Measurements from ENCODE around the gene TUBA1B. TPM values are rescaled to one million over a fixed set of nuclear protein-coding genes. Genes with fewer than 3 reads are reported as not detected.
"Not testable (repeated sequence)": the region's sequence is repeated elsewhere in the genome, so short reads cannot be mapped to it uniquely, and the experiment has no call there.

Gene TUBA1B
- total RNA-seq, 2 donors from 2014 or later = 577 to 615 TPM

DNA sequence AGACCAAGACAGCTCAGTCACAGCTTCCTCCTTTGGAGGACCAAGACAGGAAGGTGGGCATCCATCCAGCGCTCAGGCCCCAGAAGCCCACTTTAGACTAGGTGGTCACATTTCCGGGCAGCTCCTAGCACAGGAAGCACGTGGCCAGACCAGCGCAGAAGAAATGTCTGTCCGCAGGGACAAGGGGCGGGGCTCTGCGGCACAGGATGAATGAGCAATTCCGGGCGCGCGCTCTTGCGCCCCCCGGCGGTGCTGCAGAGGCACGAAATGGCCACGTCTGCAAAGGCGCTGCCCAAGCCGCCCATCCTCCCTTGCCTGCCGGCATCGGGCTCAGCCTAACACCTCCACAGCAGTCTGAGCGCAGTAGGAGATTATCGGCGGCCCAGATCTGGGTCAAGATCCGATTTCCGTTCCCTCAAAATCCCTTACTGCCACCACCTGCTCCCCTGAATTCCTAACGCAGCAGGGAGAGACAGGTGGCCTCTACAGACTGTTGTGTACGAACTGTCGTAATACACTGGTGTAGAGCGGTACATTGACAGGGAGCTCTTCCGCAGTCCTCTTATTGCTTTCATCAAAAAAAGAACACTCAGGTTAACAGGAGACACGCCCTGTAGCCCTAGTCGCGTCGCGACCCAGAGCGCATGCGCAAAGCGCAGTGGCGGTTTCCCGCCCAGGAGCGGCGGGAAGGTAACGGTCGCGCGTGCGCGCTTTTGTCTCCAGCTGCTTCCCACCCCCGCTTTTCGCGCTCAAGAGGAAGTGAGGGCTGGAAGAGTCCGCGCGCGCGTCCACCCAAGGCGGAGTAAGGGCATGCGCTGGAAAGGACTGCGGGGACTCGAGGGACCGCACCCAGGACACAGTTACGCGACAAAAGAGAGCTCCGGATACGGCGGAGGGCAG lies 794 bp downstream of the TUBA1B start:
- ATAC-seq = peak; percentile 83 to 88
- intact Hi-C loops (cut with DNase I) = loop anchor here (2.0 to 10.0 kb wide), 3 partner anchors 54 to 104 kb away; partner anchors contain the start of gene TUBA1A (in 2 of the 2)
- peak; percentile 97 for DNase-seq

DNA sequence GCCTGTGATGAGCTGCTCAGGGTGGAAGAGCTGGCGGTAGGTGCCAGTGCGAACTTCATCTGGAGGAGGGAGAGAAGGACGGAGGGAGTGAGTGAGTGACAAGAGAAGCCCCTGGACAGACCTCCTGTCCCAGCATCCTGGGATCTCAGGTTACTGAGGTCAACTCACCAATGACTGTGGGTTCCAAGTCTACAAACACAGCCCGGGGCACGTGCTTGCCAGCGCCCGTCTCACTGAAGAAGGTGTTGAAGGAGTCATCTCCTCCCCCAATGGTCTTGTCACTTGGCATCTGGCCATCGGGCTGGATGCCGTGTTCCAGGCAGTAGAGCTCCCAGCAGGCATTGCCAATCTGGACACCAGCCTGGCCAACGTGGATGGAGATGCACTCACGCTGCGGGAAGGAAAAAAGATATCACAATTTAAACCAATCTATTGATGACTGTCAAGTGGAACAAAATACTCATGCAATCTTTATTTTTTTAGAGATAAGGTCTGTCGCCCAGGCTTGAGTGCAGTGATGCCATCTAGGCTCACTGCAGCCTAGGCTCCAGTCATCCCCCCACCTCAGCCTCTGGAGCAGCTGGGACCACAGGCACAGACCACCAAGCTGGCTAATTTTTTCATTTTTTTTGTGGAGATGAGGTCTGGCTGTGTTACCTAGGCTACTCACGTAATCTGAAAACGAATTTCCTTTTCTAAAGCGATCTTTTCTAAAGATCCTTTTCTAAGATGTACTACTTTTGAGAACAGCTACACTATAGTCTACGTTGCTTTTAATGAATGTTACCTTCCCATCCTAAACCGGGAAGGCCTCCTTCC lies 1.7 kb downstream of the TUBA1B start:
- intact Hi-C loops (cut with DNase I) = loop anchor here (2.0 to 10.0 kb wide), 4 partner anchors 55 to 105 kb away; partner anchors contain the start of genes TUBA1A (in 2 of the 2), KMT2D (in 1 of the 2) and RHEBL1 (in 1 of the 2)
- DNase-seq (peak; percentile 42), ATAC-seq (peak in 1 of 2 donors; percentile 4)

DNA sequence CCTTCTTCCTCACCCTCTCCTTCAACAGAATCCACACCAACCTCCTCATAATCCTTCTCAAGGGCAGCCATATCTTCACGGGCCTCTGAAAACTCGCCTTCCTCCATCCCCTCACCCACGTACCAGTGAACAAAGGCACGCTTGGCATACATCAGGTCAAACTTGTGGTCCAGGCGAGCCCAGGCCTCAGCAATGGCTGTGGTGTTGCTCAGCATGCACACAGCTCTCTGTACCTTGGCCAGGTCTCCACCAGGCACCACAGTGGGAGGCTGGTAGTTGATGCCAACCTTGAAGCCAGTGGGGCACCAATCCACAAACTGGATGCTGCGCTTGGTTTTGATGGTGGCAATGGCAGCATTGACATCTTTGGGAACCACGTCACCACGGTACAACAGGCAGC lies 3.2 kb downstream of the TUBA1B start:
- not testable (repeated sequence) for ATAC-seq, DNase-seq
- intact Hi-C loops (cut with DNase I) = loop anchor here in 1 of 2 donors (10.0 kb wide), 1 partner anchor 63 kb away; the partner anchor contains the start of genes KMT2D and RHEBL1

DNA sequence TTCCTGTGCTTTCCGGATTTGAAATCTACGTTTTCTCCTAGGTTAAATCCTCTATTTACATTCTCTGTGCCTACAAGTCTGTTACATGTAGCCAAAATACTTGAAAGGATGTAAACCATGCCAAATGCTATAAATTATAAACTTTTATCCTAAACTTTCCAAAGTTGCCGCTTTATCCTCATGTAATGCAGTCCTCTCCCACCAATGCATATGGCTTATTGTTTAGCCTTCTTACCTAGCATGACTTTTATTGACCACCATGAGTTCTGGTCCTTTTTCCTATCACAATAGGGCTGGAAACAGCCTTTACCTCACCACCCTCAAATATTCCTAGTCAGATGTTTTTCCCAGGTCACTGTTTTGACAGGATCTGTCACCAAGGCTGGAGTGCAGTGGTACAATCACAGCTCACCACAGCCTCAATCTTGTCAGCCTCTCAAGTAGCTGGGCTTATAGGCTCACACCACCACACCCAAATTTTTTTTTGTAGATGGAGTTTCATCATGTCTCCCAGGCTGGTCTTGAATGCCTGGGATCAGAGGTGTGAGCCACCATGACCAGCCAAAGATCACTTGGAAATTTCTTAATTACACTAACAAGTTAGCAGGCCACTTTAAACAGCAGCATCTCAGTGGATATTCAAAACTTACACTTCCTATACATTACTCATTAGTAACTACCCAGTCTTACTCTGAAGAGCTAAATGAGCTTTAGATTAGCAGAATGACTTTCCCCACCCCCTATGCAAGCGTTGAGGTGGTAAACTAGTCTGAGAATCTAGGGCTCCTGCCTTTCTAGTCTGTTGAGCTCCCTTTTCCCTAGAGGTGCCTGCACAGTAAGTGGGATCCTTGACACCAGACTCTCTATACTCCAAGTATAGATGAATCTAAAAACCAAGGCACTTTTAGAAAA lies 4.1 kb downstream of the TUBA1B start:
- ATAC-seq (no peak), DNase-seq (no peak)
- intact Hi-C loops (cut with DNase I) = loop anchor here in 1 of 2 donors (10.0 kb wide), 1 partner anchor 62 kb away; the partner anchor contains the start of genes KMT2D and RHEBL1

DNA sequence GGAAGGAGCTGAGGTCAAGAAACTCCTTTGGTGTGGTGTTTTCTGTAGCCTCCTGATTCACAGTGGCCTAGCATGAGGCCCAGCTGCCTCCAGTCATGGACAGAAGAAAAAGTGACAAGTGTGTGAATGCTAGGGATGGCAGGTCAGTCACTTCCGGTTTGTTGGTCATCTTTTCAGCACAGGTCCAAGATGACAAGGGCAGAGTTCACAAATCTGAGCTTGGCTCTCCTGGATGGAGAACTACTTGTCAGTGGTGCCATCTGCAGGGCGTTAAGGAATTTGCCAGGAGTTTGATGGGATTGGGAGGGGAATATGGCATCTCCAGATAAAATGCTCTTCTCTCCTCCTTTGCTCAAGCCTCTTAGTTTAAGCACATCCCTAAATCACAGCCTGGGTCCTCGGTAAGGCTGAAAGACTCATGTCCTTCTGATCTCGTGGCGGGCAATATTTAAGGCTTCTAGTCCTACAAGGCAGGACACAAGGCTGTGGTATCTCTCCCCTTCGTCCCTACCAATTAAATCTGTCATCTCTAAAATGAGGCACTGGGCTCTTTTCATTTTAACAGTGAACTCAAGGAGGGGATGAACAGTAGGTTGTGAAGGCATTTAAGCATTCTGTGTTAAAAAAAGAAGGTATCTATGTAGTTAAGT lies 10.0 kb downstream of the TUBA1B start:
- intact Hi-C loops (cut with DNase I) = loop anchor here (2.0 to 10.0 kb wide), 4 partner anchors 32 to 56 kb away; partner anchors contain the start of genes RHEBL1 (in 2 of the 2) and KMT2D (in 1 of the 2)
- DNase-seq (no peak), ATAC-seq (peak in 1 of 2 donors; percentile 87)

DNA sequence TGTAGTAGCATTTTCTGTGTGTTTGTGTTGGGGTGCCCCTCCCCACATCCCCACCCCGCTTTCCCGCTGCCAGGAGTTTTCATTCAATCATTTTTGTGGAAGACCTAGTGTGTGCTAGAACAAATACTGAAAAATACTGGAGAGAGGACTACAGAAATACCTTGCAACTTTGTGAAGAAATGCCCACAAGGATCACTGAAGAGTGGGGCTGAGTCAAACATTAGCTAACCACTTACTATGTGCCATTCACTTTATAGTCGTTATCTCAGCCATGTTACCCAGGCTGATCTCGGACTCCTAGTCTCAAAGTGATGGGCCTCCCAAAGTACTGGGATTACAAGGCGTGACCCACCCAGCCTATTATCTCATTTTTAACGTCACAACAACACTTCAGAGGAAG lies 20.0 kb downstream of the TUBA1B start:
- intact Hi-C loops (cut with DNase I) = no loop called here
- DNase-seq = no peak
- no peak for ATAC-seq

DNA sequence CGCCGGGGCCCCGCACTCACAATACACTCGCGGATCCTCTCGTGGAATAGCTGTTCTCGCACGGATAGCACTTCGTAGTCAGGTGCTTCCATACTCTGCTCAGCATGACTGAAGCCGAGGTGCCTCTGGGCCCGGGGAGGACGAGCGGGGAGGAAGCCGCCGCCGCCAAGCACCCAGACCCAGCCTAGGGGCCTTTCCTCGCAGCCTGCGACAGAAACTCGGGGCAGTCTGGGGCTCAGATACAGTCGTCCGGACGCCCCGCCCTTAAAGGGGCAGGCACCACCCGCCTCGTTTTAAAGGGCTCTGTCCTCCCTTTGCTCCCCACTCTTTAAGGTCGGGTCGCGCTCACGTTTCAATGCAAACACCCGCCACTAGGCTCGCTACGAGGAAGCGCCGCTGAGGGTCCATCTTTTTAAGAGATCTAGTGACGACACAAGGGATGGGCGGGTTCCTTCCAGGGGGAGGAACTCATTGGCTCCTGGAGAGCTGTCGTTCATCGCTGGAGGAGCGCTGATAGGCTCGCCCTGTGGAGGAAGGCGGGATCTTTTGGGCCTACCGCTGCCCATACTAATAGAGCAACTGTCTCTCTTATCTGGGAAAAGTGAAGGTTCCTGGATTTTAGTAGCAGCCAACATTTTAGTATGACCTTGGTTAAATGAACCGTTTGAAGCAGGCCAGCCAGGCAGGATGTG lies 20.6 kb downstream of the TUBA1B start, which contains the start of gene LMBR1L:
Gene LMBR1L, minus strand, starts transcription at position 384 of the 692 bp plus-strand sequence. Its CDS starts 292 bp downstream, at position 92.
- intact Hi-C loops (cut with DNase I) = no loop called here
- DNase-seq (peak; percentile 97), ATAC-seq (peak; percentile 98 to 99)

DNA sequence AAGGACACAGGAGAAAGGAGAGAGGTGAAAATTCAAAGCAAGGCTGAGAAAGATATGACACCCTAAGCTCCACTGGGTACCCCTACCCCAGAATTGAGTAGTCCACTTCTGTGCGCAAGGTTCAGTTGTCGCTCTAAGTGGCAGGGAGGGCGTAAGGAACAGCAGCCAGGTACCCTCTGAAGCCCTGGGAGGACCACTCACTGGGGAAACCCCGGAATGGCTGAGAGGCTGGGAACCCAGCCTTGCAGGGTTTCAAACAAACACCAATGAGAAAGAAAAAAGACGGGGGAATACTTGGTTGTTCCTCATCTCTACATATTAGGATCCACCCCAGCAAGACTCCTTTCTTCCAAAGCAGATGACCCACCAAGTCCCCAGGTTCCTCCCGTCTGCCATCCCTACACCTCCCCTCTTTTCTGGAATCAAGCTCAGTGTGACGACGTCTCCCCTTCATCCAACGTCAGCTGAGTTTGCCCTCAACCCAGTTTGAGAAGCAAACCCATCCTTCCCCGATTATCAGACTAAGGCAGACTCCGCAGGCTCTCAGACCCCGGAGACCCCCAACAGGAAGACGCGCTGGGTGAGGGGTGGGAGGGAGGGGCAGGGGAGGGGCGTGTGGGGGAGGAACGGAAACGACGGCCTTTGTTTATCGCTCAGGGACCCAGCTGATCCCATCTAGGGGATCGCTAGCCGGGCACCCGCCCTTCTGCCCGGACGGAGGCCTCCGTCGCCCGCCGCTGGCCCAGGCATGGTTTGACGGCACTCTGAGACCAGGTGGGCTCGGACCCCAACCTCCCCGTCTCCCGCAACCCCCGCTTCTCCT lies 21.3 kb downstream of the TUBA1B start:
- ATAC-seq (peak; percentile 16 to 19), DNase-seq (no peak)
- intact Hi-C loops (cut with DNase I) = no loop called here

DNA sequence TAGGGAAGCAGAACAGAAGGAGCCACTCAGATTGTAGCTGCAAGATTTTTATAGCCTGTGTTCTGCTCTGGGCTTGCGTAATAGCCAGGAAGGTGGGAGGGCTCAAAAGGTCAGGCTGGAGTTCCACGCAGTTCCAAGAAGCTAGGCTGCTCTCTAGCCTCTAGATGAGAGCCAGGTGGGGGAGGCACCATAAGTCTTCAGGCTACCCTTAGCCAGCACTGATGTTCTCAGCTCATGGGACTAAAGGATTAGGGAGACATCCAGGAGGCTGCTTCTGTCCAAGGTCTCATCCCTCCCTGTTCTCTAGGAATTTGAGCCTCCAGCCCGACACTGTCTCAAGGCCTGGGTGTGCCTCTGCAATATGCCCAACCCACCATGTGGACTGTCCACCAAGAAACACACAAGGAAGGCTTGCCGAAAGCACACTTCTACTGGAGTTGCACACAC lies 22.2 kb downstream of the TUBA1B start:
- DNase-seq (peak; percentile 68), ATAC-seq (peak; percentile 16 to 50)
- intact Hi-C loops (cut with DNase I) = no loop called here

DNA sequence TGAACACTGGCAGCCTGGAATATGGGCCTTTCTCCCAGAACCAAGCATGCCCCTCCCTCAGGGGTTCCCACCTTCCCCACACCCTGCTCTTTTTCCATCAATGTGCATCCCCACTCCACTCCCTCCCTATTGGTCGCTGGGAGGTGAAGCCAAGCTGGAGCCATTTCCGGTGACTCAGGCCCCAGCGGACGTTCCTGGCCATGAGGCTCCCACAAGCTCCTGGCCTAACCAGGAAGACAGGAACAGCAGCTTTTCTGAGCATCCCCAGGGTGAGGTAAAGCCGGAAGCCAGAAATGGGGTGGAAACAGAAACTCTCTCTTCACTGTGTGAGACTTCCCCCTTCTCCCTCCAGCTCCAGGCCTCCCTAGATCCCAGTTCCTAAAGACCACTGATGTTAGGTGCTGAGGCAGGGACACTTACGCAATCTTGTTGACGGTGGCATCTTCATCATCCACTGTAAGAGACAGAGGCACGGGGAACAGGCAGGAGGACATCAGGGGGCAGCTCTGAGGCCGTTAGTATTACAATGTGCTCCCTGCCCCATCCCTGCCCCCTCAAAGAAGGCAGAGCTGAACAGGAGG lies 25.6 kb downstream of the TUBA1B start:
- ATAC-seq = peak in 1 of 2 donors; percentile 7
- no peak for DNase-seq
- intact Hi-C loops (cut with DNase I) = no loop called here

DNA sequence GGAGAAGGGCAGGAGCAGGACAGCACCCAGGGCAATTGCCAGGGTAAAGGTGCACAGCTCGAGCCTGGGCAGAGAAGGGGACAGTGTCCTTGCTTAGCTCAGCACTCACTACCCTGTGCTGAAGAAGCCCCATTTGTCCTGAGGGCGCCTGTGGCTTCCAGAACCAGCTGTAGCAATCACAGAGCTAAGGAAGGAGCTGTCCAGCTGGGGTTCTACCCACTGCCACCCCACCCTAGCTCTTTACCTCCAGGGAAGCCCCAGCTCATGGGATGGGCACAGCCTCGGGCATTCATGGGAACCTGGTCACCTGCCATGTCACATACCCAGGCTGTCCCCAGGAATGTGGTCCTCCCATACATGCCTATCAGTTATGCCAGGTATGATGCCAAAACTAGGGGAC lies 26.4 kb downstream of the TUBA1B start:
- intact Hi-C loops (cut with DNase I) = no loop called here
- ATAC-seq (no peak), DNase-seq (no peak)

DNA sequence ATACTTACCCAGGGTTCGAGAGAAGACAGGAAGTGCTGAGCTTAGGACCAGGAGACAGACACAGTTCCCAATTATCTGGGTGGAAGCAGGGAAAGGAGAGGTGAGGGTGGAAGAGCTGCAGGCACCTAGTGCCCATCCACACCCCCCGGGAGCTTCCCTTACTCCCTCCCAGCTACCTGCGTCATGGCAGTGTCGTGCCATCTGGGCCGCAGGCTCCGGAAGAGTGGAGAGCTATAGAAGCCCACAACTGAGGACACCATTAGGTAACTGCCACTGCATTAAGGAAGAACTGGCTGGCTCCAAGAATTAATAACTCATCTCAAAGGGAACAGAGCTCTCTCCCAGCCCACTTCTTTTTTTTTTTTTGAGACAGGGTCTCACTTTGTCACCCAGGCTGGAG lies 30.8 kb downstream of the TUBA1B start:
- ATAC-seq (no peak), DNase-seq (no peak)
- intact Hi-C loops (cut with DNase I) = no loop called here

DNA sequence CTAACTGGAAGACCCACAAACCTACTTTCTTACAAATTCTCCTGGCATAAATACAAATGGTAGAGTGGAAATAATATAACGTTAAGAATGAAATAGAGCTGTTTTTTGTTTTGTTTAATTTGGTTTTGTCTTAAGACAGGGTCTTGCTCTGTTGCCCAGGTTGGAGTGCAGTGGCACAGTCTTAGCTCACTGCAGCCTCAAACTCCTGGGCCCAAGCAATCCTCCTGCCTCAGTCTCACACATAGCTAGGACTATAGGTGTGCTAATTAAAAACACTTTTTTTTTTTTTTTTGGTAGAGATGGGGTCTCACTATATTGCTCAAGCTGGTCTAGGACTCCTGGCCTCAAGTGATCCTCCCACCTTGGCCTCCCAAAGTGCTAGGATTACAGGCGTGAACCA lies 32.5 kb downstream of the TUBA1B start:
- intact Hi-C loops (cut with DNase I) = no loop called here
- no peak for ATAC-seq
- no peak for DNase-seq

DNA sequence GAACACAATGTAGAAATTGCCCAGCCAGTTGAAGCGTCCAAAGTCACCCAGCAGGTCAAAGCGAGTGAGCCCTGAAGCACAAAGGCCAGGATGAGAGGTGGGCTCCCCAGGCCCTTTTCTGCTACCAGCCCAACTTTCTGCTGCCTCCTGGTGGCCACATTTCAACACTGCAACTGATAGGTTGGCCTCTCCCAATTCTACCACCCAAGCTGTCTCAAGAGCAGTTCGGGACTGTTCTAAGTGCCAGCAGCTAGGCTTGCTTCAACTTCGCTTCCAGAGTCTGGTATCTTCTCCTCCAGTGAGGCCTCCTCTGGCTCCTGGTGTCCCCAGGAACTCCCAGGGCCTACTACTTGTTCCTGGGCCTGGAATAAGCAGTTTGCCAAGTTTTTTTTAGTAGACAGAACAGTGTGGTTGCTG lies 33.2 kb downstream of the TUBA1B start:
- intact Hi-C loops (cut with DNase I) = no loop called here
- DNase-seq (no peak), ATAC-seq (peak in 1 of 2 donors; percentile 11)

DNA sequence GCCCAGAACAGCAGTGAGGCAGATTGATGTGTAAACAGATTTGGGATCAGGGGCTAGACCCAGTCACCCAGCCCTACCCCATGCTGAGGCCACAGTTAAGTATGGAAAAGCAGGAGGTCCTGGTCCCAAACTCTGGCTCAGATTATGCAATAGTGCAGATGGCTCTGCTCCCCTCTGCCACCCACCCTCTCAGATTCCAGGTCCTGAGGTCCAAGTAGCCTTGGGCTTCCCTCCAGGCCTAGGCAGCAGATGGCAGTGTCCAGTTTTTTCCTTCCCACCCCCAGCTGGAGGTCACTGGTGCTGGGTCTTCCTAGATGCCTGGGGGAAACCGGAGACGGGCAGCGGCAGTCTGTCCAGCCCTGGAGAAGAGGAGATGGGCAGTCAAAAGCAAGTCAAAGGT lies 33.8 kb downstream of the TUBA1B start:
- intact Hi-C loops (cut with DNase I) = no loop called here
- ATAC-seq (no peak), DNase-seq (no peak)

DNA sequence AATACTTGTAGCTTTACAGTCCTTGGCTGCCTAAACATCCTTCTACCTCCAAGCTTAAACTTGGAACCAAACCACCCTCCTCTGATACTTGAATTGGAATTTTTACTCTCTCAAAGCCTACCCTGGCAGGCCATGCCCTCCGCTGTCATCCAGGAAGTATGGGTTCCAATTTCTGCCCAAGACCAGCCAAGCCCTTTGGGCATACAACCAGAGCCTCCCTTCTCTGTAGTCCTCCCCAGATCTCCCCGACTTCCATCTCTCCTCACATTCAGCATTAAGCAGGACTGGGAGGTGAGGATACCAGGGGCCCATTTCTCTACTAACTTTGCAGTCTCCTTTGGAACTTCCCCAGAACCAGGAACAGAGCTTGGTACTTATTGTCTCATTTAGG lies 36.2 kb downstream of the TUBA1B start:
- ATAC-seq = no peak
- intact Hi-C loops (cut with DNase I) = no loop called here

More for the DNA sequence above, 36.2 kb downstream of the TUBA1B start:
- no peak for DNase-seq
